GM12878 (cell line): ENCODE measurements around the gene PPP2R2D. TPM values are rescaled to one million over a fixed set of nuclear protein-coding genes. Genes with fewer than 3 reads are reported as not detected.
A peak's percentile ranks its signal among the peaks of the same experiment; 100 is the strongest.

Experiments used
- ATAC-seq: fragments of 200-7000 bp; cut with Tn5 transposase; 3 replicates; pipeline ENCODE4 v1.9.1; 2020; ENCODE audit warnings: mild to moderate bottlenecking, moderate library complexity
- BruUV-seq: library from RNA; stranded (reverse); fragments of 400-500 nt; replicated peaks from 2 replicates; lab custom pipeline; 2021; lab: Mats Ljungman, UMichigan
- CTCF ChIA-PET: fragments of 300-600 bp; sonication (Branson Sonifier 250); formaldehyde crosslinking; extraction: SDS; loops from one replicate; lab custom pipeline; 2021; ENCODE audit warnings: inconsistent platforms; lab: Yijun Ruan, JAX
- POLR2A ChIA-PET: fragments of 350-600 bp; formaldehyde crosslinking; extraction: SDS; loops from one replicate; lab custom pipeline; 2021; ENCODE audit warnings: inconsistent platforms; lab: Charles Lee
- RAD21 ChIA-PET: fragments of 300-600 bp; sonication (Branson Sonifier 250); formaldehyde crosslinking; loops from one replicate; lab custom pipeline; 2023; ENCODE audit warnings: antibody characterized with exemption; ENCODE audit not compliant: unreplicated experiment; lab: Charles Lee
- SMC1A ChIA-PET: fragments of 300-600 bp; sonication (Branson Sonifier 250); formaldehyde crosslinking; loops from one replicate; lab custom pipeline; 2023; ENCODE audit not compliant: unreplicated experiment, uncharacterized antibody; lab: Charles Lee
- DNase-seq: peaks from one replicate; pipeline ENCODE4 v3.0.0-alpha.2; 2011; ENCODE audit warnings: low read depth, low spot score
- FAIRE-seq: peaks from 3 replicates; lab custom pipeline; 2011; peaks lifted over from hg19 to GRCh38; lab: Jason Lieb, UNC
- H2AFZ ChIP-seq: 2 replicates; pipeline ENCODE4 v1.6.0; 2011; ENCODE audit warnings: low read depth, low read length, control low read depth; ENCODE audit not compliant: control insufficient read depth
- H3K27ac ChIP-seq: 2 replicates; pipeline ENCODE4 v1.5.1; 2011; ENCODE audit warnings: control low read depth; ENCODE audit not compliant: control insufficient read depth, insufficient read depth
- H3K27me3 ChIP-seq, 2 experiments: replicated peaks in 1 of 2; 2 replicates each; pipeline versions ENCODE4 v1.6.0 to v1.6.1; 2011; ENCODE audit warnings: low read length in 1 of 2; ENCODE audit not compliant: control insufficient read depth in 2 of 2, insufficient read depth in 2 of 2
- H3K36me3 ChIP-seq, 2 experiments: 2 replicates each; pipeline ENCODE4 v1.5.1; 2011; ENCODE audit warnings: low read length in 1 of 2; ENCODE audit not compliant: control insufficient read depth in 2 of 2, insufficient read depth in 2 of 2
- H3K4me1 ChIP-seq: 2 replicates; pipeline ENCODE4 v1.6.1; 2011; ENCODE audit warnings: mild to moderate bottlenecking, low read length, moderate library complexity, mixed read lengths; ENCODE audit not compliant: control insufficient read depth, insufficient read depth
- H3K4me2 ChIP-seq: 2 replicates; pipeline ENCODE4 v1.6.0; 2011; ENCODE audit warnings: control low read depth; ENCODE audit not compliant: control insufficient read depth, insufficient read depth
- H3K4me3 ChIP-seq: fragments of 200-600 bp; sonication (generic); 2 replicates; pipeline ENCODE4 v1.5.1; 2016
- H3K79me2 ChIP-seq: 2 replicates; pipeline ENCODE4 v1.6.0; 2011; ENCODE audit warnings: low read length; ENCODE audit not compliant: control insufficient read depth, insufficient read depth
- H3K9ac ChIP-seq: 2 replicates; pipeline ENCODE4 v1.8.0; 2011; ENCODE audit warnings: low read length, control low read depth, mixed read lengths; ENCODE audit not compliant: control insufficient read depth, insufficient read depth
- H3K9me3 ChIP-seq: replicated peaks from 3 replicates; pipeline ENCODE4 v1.5.1; 2011; ENCODE audit warnings: mild to moderate bottlenecking, low read length; ENCODE audit not compliant: control insufficient read depth, insufficient read depth
- H4K20me1 ChIP-seq: 2 replicates; pipeline ENCODE4 v1.6.0; 2011; ENCODE audit not compliant: control insufficient read depth, insufficient read depth
- BACH1 ChIP-seq: fragments of 450-650 bp; IDR thresholded peaks from 2 replicates; pipeline ENCODE4 v1.6.1; 2017; ENCODE audit warnings: mild to moderate bottlenecking, borderline replicate concordance
- BCL11A ChIP-seq: IDR thresholded peaks from 2 replicates; pipeline ENCODE4 v1.6.1; 2011; ENCODE audit warnings: low read depth, low read length
- BHLHE40 ChIP-seq, 2 experiments: fragments of 450-650 bp in 1 of 2; IDR thresholded peaks; 2 replicates each; pipeline ENCODE4 v1.6.1; 2011 to 2017; ENCODE audit warnings: low read depth in 2 of 2, borderline replicate concordance in 1 of 2, improper control_type of control experiment in 1 of 2, low read length in 1 of 2, mild to moderate bottlenecking in 1 of 2
- EED ChIP-seq: sonication (generic); IDR thresholded peaks from 2 replicates; pipeline ENCODE4 v1.6.1; 2016; ENCODE audit warnings: antibody characterized with exemption, low read depth
- EGR1 ChIP-seq, 2 experiments: IDR thresholded peaks; 1 replicate in 1 of 2; 2 replicates in 1 of 2; pipeline ENCODE4 v1.6.1; 2011 to 2012; ENCODE audit warnings: low read depth in 2 of 2, low read length in 2 of 2, borderline replicate concordance in 1 of 2, mild to moderate bottlenecking in 1 of 2, moderate library complexity in 1 of 2
- ETV6 ChIP-seq, 2 experiments: fragments of 450-650 bp in 1 of 2; IDR thresholded peaks in 1 of 2; conservative IDR thresholded peaks in 1 of 2; 2 replicates each; pipeline ENCODE4 v1.6.1; 2014; ENCODE audit warnings: antibody characterized with exemption in 1 of 2, borderline replicate concordance in 1 of 2, low read depth in 1 of 2, mild to moderate bottlenecking in 1 of 2, moderate library complexity in 1 of 2
- KDM1A ChIP-seq: fragments of 200-600 bp; sonication (generic); IDR thresholded peaks from 2 replicates; pipeline ENCODE4 v1.6.1; 2016; ENCODE audit warnings: borderline replicate concordance
- LARP7 ChIP-seq: fragments of 450-650 bp; IDR thresholded peaks from 2 replicates; pipeline ENCODE4 v1.6.1; 2017; ENCODE audit warnings: mild to moderate bottlenecking
- MTA2 ChIP-seq: fragments of 450-650 bp; IDR thresholded peaks from 2 replicates; pipeline ENCODE4 v1.6.1; 2016; ENCODE audit warnings: low read depth, mild to moderate bottlenecking, moderate library complexity
- NBN ChIP-seq: fragments of 450-650 bp; IDR thresholded peaks from 2 replicates; pipeline ENCODE4 v1.6.1; 2016
- NFYB ChIP-seq: IDR thresholded peaks from 2 replicates; pipeline ENCODE4 v1.6.1; 2011; ENCODE audit warnings: low read depth, mild to moderate bottlenecking, low read length, improper control_type of control experiment, moderate library complexity; ENCODE audit not compliant: insufficient read depth
- NR2F1 ChIP-seq: fragments of 450-650 bp; conservative IDR thresholded peaks from 2 replicates; pipeline ENCODE4 v1.6.1; 2017; ENCODE audit warnings: mild to moderate bottlenecking
- PAX5 ChIP-seq: IDR thresholded peaks from 2 replicates; pipeline ENCODE4 v1.6.1; 2011; ENCODE audit warnings: low read depth, low read length, borderline replicate concordance
- POLR2A ChIP-seq: IDR thresholded peaks from 2 replicates; pipeline ENCODE4 v1.6.1; 2011; ENCODE audit warnings: low read depth, mild to moderate bottlenecking, low read length
- RB1 ChIP-seq: fragments of 450-650 bp; formaldehyde crosslinking; IDR thresholded peaks from 2 replicates; pipeline ENCODE4 v1.6.1; 2017; ENCODE audit warnings: mild to moderate bottlenecking, borderline replicate concordance
- RUNX3 ChIP-seq: IDR thresholded peaks from 2 replicates; pipeline ENCODE4 v1.6.1; 2012; ENCODE audit warnings: low read length, inconsistent platforms
- SKIL ChIP-seq: fragments of 450-650 bp; IDR thresholded peaks from 2 replicates; pipeline ENCODE4 v1.6.1; 2017; ENCODE audit warnings: mild to moderate bottlenecking, low read depth, inconsistent platforms; ENCODE audit not compliant: poor library complexity, severe bottlenecking
- SMAD5 ChIP-seq: IDR thresholded peaks from 2 replicates; pipeline ENCODE4 v1.6.1; 2016; ENCODE audit warnings: antibody characterized with exemption, low read depth
- SP1 ChIP-seq: IDR thresholded peaks from one replicate; pipeline ENCODE4 v1.6.1; 2011; ENCODE audit warnings: low read depth, low read length
- SPI1 ChIP-seq: IDR thresholded peaks from 2 replicates; pipeline ENCODE4 v1.6.1; 2011; ENCODE audit warnings: low read depth, mild to moderate bottlenecking, low read length, moderate library complexity, borderline replicate concordance; ENCODE audit not compliant: insufficient read depth
- STAT1 ChIP-seq: fragments of 450-650 bp; conservative IDR thresholded peaks from 2 replicates; pipeline ENCODE4 v1.6.1; 2014; ENCODE audit warnings: antibody characterized with exemption, mild to moderate bottlenecking
- SUPT20H ChIP-seq: IDR thresholded peaks from 2 replicates; pipeline ENCODE4 v1.6.1; 2011; ENCODE audit warnings: low read depth, mild to moderate bottlenecking, low read length, moderate library complexity, borderline replicate concordance; ENCODE audit not compliant: control insufficient read depth
- YY1 ChIP-seq: IDR thresholded peaks from 2 replicates; pipeline ENCODE4 v1.6.1; 2011; ENCODE audit warnings: low read depth, mild to moderate bottlenecking, low read length
- ZNF24 ChIP-seq: fragments of 450-650 bp; IDR thresholded peaks from 2 replicates; pipeline ENCODE4 v1.6.1; 2017; ENCODE audit warnings: antibody characterized with exemption, mild to moderate bottlenecking
- WGBS: methylation state at CpG from one replicate; pipeline ENCODE4 v1.1.6; 2016; ENCODE audit warnings: low lambda C conversion rate; ENCODE audit not compliant: insufficient replicate concordance, insufficient coverage; ENCODE audit errors: missing lambda C conversion rate; 5-methylcytosine and 5-hydroxymethylcytosine counted together
- in situ Hi-C: fragments of 300-500 bp; cut with MboI; formaldehyde crosslinking; loops from 9 replicates; pipeline ENCODE4 v1.14.3; 2018; ENCODE audit warnings: mixed read lengths
- intact Hi-C: fragments of 100-400 bp; cut with micrococcal nuclease; formaldehyde crosslinking; loops from one replicate; pipeline ENCODE4 v1.14.2; 2022; ENCODE audit not compliant: unreplicated experiment
- polyA plus RNA-seq, 11 experiments: library from polyadenylated mRNA; depleted of rRNA in 4 of 11; unstranded in 6 of 11; stranded (reverse) in 5 of 11; fragments of >200 nt; fragmentation: Nextera tagmentation in 4 of 11; fragmentation: Illumina TruSeq in 1 of 11; extraction: Ambion mirVana in 4 of 11; extraction: Trizol in 1 of 11; gene quantifications; 1 replicate in 1 of 11; 2 replicates in 10 of 11; pipeline versions ENCODE4 v1.2.1 to v1.2.3, GENCODE V29; 2011 to 2016; ENCODE audit warnings: inconsistent platforms in 2 of 11, missing spikeins in 2 of 11, low read depth in 1 of 11
- total RNA-seq, 4 experiments: library from RNA; depleted of rRNA in 3 of 4; stranded (reverse); fragments of >200 nt in 3 of 4; fragmentation: Illumina TruSeq in 1 of 4; extraction: Trizol in 1 of 4; gene quantifications; 2 replicates each; pipeline versions ENCODE4 v1.2.1 to v1.2.3, GENCODE V29; 2013 to 2021

Gene PPP2R2D
- total and polyA plus RNA-seq, 10 of the 15 experiments (the other 5 are each of a cell fraction or from before 2014, with no cell fraction given), result 2.8 to 41.9 (median 21.8) TPM

- Histone ChIP-seq H3K4me2 (no peak overlapping the region; the same call in 1 of the 2 replicates), H3K4me1 (peaks cover 23% of the 10 kb centered on the region), H3K27ac (peak overlapping the region; percentile 73), H4K20me1 (no peaks in the 10 kb centered on the region; the same call in 1 of the 2 replicates), H3K27me3 (no peaks in the 10 kb centered on the region; a peak in 1 of 4 replicates), H3K79me2 (peaks cover 44% of the 10 kb centered on the region), H2AFZ (no peak overlapping the region), H3K9me3 (no peaks in the 10 kb centered on the region), H3K4me3 (peak overlapping the region; percentile 91), H3K9ac (peak overlapping the region; percentile 70), H3K36me3 (no peaks in the 10 kb centered on the region)
- ChIA-PET POLR2A (interaction anchor here (1.3 kb wide), 1 partner anchor 638 kb away, joined by 3 read pairs; no protein-coding TSS in a partner anchor), SMC1A (interaction anchor here (1.3 kb wide), 1 partner anchor 14 kb away, joined by 3 read pairs; no protein-coding TSS in a partner anchor), RAD21 (interaction anchor here (2.2 kb wide), 1 partner anchor 122 kb away, joined by 6 read pairs; no protein-coding TSS in a partner anchor), CTCF (interaction anchor here (1.9 kb wide), 1 partner anchor 121 kb away, joined by 8 read pairs; no protein-coding TSS in a partner anchor)
- FAIRE-seq, result no peak
- WGBS, result 2% methylated on average over 52 of the region's 83 CpGs
- intact Hi-C loops (loop anchor here (2.0 to 5.0 kb wide), 2 partner anchors 79 to 431 kb away; partner anchors contain the start of genes BNIP3 and LRRC27), in situ Hi-C loops (loop anchor here (10.0 kb wide), 1 partner anchor 433 kb away; the partner anchor contains the start of gene LRRC27)
- no peak for DNase-seq
- peak; percentile 45 for ATAC-seq
- BruUV-seq, result no TSS peak
- TF ChIP-seq RUNX3 (0 out of 2 replicates have a peak, but pooled peaks have one; percentile 6), ZNF24 (no peak), NBN (no peak), BCL11A (no peak), SKIL (no peak), POLR2A (peak; percentile 54; the same call in 1 of the 2 replicates), EED (no peak), MTA2 (no peak), YY1 (0 out of 2 replicates have a peak, but pooled peaks have one; percentile 39), SP1 (no peak), ETV6 (conservative IDR thresholded peaks at IDR 0.05 in 1 of 2, IDR thresholded peaks at IDR 0.05 in 1 of 2; ENCODE audit: borderline replicate concordance in 1 of 2, low read depth in 1 of 2) (no peak), SPI1 (peak; percentile 25; the same call in 1 of the 2 replicates), NR2F1 (peak; percentile 50), BHLHE40 (IDR thresholded peaks at IDR 0.05; ENCODE audit: borderline replicate concordance in 1 of 2, low read depth in 2 of 2, low read length in 1 of 2) (peak in 1 of 2 experiments; percentile 45; a peak in 1 of 4 replicates), EGR1 (IDR thresholded peaks at IDR 0.05; ENCODE audit: borderline replicate concordance in 1 of 2, low read depth in 2 of 2, low read length in 2 of 2) (peak in 1 of 2 experiments; percentile 8; a peak in 1 of 3 replicates), KDM1A (no peak), LARP7 (no peak), BACH1 (peak; percentile 32; the same call in 1 of the 2 replicates), STAT1 (no peak), SMAD5 (no peak), RB1 (no peak), SUPT20H (no peak), PAX5 (peak; percentile 42; the same call in 1 of the 2 replicates), NFYB (no peak)
Observed at GRCh38 chr10:131901181-131901829, 497 bp downstream of the PPP2R2D start.
